Measurements from ENCODE around the gene ZBTB20.
"Not testable (repeated sequence)": the region's sequence is repeated elsewhere in the genome, so short reads cannot be mapped to it uniquely, and the experiment has no call there.

The ZBTB20 gene

DNA sequence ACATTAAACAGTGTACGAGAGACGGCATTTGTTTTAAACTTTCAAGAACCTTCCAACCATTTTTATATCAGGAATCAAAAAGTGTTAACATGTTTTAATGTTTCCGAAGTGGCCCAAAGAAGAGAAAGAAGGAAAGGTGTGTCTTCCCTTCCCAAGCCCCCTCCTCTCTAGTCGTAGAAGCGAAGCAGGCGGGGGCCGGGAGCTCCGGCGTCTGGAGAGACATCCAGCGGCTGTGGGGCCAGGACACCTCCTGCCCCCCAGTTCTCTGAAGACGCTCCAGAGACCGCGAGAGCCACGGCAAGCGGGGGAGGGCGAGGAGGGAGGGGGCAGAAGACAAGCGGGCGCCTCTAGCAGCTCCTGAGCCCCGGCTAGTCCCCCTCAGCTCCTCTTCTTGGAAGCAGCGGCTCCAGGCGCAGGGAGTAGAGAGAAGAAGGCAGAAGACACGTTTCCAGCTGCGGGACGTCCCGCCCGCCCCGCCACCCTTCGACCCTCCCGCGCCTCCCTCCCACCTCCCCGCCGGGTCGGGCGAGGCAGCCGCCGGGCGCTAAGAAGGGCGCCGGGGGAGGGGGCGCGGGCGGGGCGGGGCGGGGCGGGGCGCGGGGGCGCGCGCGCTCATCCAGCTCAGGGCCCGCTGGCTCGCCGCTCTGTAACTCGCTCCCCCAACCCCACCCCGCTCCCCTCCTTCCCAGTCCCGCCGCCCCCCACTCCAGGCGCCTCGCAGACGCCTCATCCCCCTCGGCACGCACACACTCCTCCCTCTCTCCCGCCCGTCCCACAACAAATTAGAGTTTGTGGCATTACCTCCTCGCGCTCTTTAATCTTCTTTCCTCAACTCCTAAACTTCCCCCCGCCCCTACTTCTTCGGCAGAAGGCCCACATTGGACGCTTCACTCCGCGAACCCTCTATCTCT lies at the start of gene ZBTB20:
Gene ZBTB20 (minus strand): TSS at position 871 of the 911 bp plus-strand sequence.
- peak; percentile 85 for DNase-seq

GRCh38 chr3:115194476-115194875 lies 47.4 kb upstream of the ZBTB20 start:
- DNase-seq: no peak

GRCh38 chr3:115190747-115191146 lies 43.7 kb upstream of the ZBTB20 start:
- DNase-seq: no peak

- DNase-seq: no peak
Measured at GRCh38 chr3:115187149-115187757, 40.2 kb upstream of the ZBTB20 start.

- DNase-seq: no peak
Measured at GRCh38 chr3:115186351-115187148, 39.5 kb upstream of the ZBTB20 start.

- not testable (repeated sequence) for DNase-seq
Measured at GRCh38 chr3:115184859-115185572, 37.9 kb upstream of the ZBTB20 start.

GRCh38 chr3:115178930-115179329 lies 31.8 kb upstream of the ZBTB20 start:
- not testable (repeated sequence) for DNase-seq

DNA sequence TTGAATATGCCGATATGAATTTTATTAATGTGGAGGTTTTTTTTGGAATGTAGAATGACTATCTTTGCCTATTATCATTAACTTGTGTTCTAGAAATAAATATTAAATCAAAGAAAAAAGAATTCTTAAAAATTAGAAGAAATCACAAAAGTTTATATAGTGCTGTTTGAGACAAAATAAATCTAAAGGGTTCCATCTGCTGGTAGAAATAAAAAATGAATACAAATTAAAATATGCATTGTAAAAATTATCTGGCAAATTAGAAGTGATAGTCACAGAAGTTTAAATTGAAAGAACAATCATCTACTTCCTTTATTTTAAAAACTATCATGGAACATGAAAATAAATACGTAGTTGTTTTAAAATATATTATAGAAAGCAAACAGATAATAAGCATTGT lies 22.7 kb upstream of the ZBTB20 start:
- DNase-seq: no peak

GRCh38 chr3:115165701-115166100 lies 18.6 kb upstream of the ZBTB20 start:
- no peak for DNase-seq

DNA sequence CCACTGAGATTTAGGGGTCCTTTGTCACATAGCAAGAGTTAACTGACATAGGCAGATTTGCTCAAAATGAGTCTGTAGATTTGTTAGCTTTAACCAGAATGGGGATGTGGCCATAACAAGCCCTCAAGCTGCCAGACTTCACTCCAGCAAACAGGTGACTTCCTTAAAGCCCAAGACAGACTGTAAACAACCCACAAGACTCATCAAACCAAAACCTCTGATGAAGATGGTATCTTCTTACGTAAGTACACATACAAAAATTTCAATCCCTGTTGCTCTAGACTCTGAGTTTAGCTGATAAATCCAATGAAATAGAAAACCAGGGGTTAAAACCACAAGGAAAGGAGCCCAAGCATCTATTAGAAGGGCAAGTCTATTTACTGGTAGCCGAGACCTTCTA lies 18.2 kb upstream of the ZBTB20 start:
- DNase-seq: no peak

- no peak for DNase-seq
Measured at GRCh38 chr3:115164374-115165221, 17.5 kb upstream of the ZBTB20 start.

DNA sequence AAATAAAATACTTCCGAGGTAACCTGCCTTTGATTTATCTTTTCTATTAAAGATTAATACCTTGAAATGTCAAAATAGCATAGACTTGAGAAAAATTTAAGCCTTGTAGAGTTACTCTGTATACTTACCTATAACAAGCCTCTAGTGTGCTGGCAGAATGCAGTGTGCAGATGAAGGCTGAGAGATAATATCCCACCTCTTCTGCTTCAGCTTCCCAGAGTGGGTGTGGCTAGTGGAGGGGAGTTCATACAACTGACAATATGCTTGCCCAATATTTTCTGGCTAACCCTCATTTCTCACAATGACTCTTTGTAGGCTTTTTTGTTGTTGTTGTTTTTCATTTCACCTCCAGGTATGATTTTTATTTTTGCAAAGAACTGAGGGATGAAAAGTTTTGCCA lies 15.7 kb upstream of the ZBTB20 start:
- no peak for DNase-seq

DNA sequence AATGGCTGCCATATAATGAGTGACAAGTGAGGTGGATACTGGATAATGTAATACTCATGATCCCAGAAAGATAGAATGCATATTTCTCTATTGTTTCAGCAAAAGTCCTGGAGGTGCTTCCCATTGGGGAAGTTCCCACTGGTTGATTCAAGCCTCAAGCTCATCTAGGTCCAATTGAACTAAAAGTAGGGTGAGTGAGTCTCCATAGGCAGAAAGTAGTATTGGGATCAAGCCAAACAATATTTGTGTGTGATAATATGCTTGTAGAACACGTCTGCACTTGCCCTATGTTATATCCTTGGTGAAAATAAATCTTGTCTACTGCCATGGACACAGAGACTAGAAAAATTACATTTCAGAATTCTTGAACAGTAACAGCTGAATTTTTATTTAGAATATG lies 14.8 kb upstream of the ZBTB20 start:
- DNase-seq: no peak

DNA sequence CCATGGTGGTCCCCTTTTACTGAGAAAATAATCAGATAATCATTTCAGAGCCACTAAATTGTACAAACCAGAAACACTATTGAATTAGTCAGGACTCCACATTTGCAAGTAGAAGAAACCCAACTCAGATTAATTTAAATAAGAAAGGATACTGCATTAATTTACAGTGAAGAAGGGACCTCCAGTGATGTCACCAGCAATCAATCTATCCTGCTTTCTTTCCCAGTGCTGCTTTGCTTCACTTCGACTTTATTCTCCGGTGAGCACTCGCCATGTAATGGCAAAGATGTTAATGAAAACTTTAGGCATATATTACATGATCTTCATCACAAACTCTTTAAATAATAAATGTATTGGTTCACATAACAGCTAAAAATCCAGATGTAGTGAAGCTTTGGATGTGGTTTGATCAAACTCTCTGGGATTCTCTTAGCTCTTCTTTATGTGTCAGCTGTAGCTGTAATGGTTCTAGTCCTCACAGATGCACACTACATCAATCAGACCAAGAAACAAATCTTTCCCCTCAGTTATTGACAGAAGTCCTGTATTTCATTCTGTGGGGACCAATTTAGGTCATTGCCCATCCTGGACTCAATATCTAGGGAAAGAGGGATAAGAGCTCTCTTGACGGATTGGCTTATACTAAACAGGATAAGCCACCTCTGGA lies 14.2 kb upstream of the ZBTB20 start:
- no peak for DNase-seq

DNA sequence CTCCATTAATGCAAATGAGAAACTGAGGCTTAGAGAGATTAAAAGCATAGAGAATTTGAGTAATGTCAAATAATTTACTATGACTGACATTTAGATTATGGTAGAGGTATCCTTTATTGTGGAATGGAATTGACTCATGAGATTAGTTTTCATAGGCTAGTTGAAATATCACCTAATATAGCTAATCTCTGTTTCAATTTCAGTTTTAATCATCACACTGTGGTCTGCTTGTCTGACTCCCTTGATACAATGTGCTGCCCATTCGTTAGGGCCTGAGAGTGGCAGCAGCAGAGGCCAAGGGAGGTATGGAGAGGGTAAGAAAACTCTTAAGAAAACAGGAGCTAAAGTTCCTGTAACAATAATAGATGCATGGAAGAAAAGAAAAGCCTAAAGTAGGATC lies 13.2 kb upstream of the ZBTB20 start:
- DNase-seq: no peak

GRCh38 chr3:115156046-115156654 lies 9.1 kb upstream of the ZBTB20 start:
- DNase-seq: no peak

DNA sequence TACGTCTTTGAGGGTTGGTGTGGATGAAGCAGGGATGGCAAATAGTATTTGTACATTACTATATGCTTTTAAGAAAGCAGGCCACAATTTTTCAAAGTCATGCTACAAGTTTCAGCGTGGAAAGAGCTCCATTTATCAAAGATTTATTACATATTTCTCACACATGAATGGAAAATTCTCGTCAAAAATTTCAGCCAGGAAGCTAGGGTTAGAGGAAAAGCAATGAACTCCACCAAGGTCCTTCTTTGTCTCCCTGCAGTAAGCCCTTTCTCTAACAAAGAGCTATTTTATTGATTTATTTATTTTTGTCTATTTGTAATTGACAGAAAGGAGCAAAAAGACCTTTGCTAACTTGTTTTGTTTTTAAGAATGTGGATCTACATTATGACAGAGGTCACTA lies 7.5 kb upstream of the ZBTB20 start:
- no peak for DNase-seq

DNA sequence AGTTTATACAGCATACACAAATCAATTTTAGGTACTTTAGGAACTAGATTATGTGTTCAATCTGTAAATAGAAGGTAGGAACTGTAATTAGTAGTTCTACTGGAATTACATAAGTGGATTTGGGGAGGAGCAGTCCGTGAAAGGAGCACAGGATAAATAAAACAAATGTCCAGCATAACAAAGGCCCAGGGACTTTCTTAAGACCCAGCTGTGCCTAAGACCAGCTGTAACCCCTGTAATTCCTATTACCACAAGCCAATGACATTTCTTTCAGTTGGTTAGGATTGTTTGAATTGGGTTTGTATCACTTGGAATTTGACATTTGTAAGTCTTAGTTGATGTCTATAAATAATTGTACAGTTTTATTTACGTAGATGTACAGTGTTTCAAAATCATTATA lies 4.8 kb upstream of the ZBTB20 start:
- no peak for DNase-seq

DNA sequence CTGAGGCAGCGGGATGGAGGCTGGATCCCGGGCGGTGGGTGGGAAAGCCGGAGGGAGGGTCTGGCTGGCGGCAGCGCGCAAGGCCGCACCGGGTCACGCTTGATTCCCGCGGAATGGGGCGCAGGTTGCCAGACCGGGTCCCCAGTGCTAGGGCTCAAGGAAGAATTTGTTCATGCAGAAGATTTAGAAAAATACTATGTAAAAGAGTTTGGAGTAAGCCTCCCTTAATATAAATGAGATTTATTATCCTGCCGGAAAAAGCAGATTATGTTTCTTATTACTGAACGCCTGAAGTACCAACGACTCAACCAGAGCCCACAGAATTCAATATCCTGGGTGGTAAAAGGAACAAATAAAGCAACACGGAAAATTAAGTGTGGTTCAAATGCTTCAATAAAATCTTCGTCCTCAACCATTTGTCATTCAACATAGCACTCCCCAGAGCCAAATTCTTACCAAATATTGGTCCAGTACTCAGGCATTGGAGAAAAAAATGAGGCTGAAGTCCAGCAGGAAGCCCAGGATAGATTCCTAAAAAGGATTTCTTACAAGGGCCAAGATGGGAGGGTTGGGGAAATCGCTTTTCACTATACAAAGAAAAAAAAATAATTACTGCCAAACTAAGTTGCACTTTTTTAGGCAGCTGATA lies 1.2 kb upstream of the ZBTB20 start:
- no peak for DNase-seq
